B cell (primary cell): Measurements from ENCODE around the gene GRHL3. TPM values are rescaled to one million over a fixed set of nuclear protein-coding genes. Genes with fewer than 3 reads are reported as not detected.

Experiments
- ATAC-seq: fragments of 200-7000 bp; cut with Tn5 transposase; one replicate; pipeline ENCODE4 v1.10.0; 2021; ENCODE audit warnings: low read depth, mild to moderate bottlenecking, moderate number of reproducible peaks, moderate library complexity
- CTCF ChIA-PET: fragments of 350-600 bp; sonication (Branson Sonifier 250); formaldehyde crosslinking; loops from one replicate; lab custom pipeline; 2021; ENCODE audit warnings: antibody characterized with exemption, inconsistent platforms; lab: Charles Lee
- POLR2A ChIA-PET: fragments of 350-600 bp; sonication (Branson Sonifier 250); formaldehyde crosslinking; loops from one replicate; lab custom pipeline; 2021; ENCODE audit warnings: antibody characterized with exemption; lab: Charles Lee
- DNase-seq: peaks from one replicate; pipeline ENCODE4 v3.0.0; 2013
- H2AFZ ChIP-seq: 2 replicates; pipeline ENCODE4 v1.6.1; 2012; ENCODE audit warnings: mild to moderate bottlenecking, low read depth, low read length; ENCODE audit not compliant: insufficient read depth, poor library complexity, severe bottlenecking
- H3K27ac ChIP-seq, 2 donors: 1 replicate in 1 of 2; 2 replicates in 1 of 2; pipeline ENCODE4 v1.5.1; 2012 to 2013; ENCODE audit warnings: low read length in 2 of 2, mild to moderate bottlenecking in 2 of 2, moderate library complexity in 1 of 2
- H3K27me3 ChIP-seq, 4 experiments: fragments of 200-600 bp in 1 of 4; sonication (generic) in 1 of 4; replicated peaks in 1 of 4; 1 replicate in 2 of 4; 2 replicates in 2 of 4; pipeline versions ENCODE4 v1.6.1 to v1.7.0; 2013 to 2016; ENCODE audit warnings: low read length in 3 of 4, mild to moderate bottlenecking in 2 of 4, mixed read lengths in 1 of 4, moderate library complexity in 1 of 4; ENCODE audit not compliant: insufficient read depth in 4 of 4, control insufficient read depth in 3 of 4; ENCODE audit errors: control extremely low read depth in 1 of 4
- H3K36me3 ChIP-seq, 2 experiments: replicated peaks in 1 of 2; 1 replicate in 1 of 2; 2 replicates in 1 of 2; pipeline versions ENCODE4 v1.6.1 to v1.7.1; 2013; ENCODE audit warnings: low read length in 1 of 2; ENCODE audit not compliant: insufficient read depth in 2 of 2, control insufficient read depth in 1 of 2; ENCODE audit errors: control extremely low read depth in 1 of 2, extremely low read depth in 1 of 2
- H3K4me1 ChIP-seq, 2 donors: fragments of 200-600 bp in 1 of 2; sonication (generic) in 1 of 2; 1 replicate in 1 of 2; 2 replicates in 1 of 2; pipeline versions ENCODE4 v1.5.1 to v1.6.1; 2013 to 2017; ENCODE audit warnings: low read length in 2 of 2; ENCODE audit not compliant: control insufficient read depth in 2 of 2, insufficient read depth in 2 of 2
- H3K4me2 ChIP-seq: replicated peaks from 2 replicates; pipeline ENCODE3; 2012; ENCODE audit warnings: mild to moderate bottlenecking, low read depth, low read length; ENCODE audit not compliant: poor library complexity, severe bottlenecking
- H3K4me3 ChIP-seq, 5 experiments: fragments of 200-600 bp in 1 of 5; sonication (generic) in 1 of 5; 1 replicate in 3 of 5; 2 replicates in 2 of 5; pipeline versions ENCODE4 v1.5.1 to v1.7.0; 2011 to 2016; ENCODE audit warnings: low read length in 4 of 5, mild to moderate bottlenecking in 4 of 5, low read depth in 2 of 5, control low read depth in 1 of 5, moderate library complexity in 1 of 5; ENCODE audit not compliant: insufficient read depth in 1 of 5; ENCODE audit errors: control extremely low read depth in 1 of 5, extremely low read depth in 1 of 5
- H3K79me2 ChIP-seq: fragments of 200-600 bp; sonication (generic); one replicate; pipeline ENCODE4 v1.6.0; 2016; ENCODE audit warnings: low read length; ENCODE audit not compliant: control insufficient read depth, insufficient read depth
- H3K9ac ChIP-seq: fragments of 200-600 bp; sonication (generic); 2 replicates; pipeline ENCODE4 v1.6.1; 2017; ENCODE audit warnings: mild to moderate bottlenecking, low read length, moderate library complexity
- H3K9me3 ChIP-seq, 3 donors: one replicate each; pipeline versions ENCODE4 v1.6.1 to v1.7.1; 2013; ENCODE audit warnings: low read length in 2 of 3; ENCODE audit not compliant: control insufficient read depth in 2 of 3, insufficient read depth in 1 of 3; ENCODE audit errors: control extremely low read depth in 1 of 3
- H4K20me1 ChIP-seq: 2 replicates; pipeline ENCODE4 v1.6.0; 2012; ENCODE audit warnings: mild to moderate bottlenecking, low read length; ENCODE audit not compliant: insufficient read depth, control insufficient read depth, poor library complexity, severe bottlenecking
- H3K27ac Mint-ChIP-seq: one replicate; pipeline ENCODE4 v1.8.0; 2021; ENCODE audit warnings: mixed read lengths
- H3K27me3 Mint-ChIP-seq: one replicate; pipeline ENCODE4 v1.8.0; 2021; ENCODE audit warnings: mixed read lengths
- H3K4me1 Mint-ChIP-seq: one replicate; pipeline ENCODE4 v1.8.0; 2021; ENCODE audit warnings: mixed read lengths
- H3K4me3 Mint-ChIP-seq: one replicate; pipeline ENCODE4 v1.8.0; 2021; ENCODE audit warnings: mixed read lengths
- H3K9me3 Mint-ChIP-seq: one replicate; pipeline ENCODE4 v1.8.0; 2022; ENCODE audit warnings: mixed read lengths; ENCODE audit not compliant: insufficient read depth
- EZH2 ChIP-seq: IDR thresholded peaks from 2 replicates; pipeline ENCODE4 v1.6.1; 2012; ENCODE audit warnings: borderline replicate concordance, low read depth, mild to moderate bottlenecking, moderate library complexity, low read length; ENCODE audit not compliant: insufficient read depth, poor library complexity, severe bottlenecking
- WGBS: methylation state at CpG from one replicate; pipeline ENCODE4 v1.1.5; 2013; ENCODE audit warnings: missing lambda C conversion rate; ENCODE audit not compliant: insufficient coverage; 5-methylcytosine and 5-hydroxymethylcytosine counted together
- intact Hi-C: fragments of 100-400 bp; cut with micrococcal nuclease; formaldehyde crosslinking; loops from one replicate; pipeline ENCODE4 v1.10.0; 2022
- polyA plus RNA-seq: library from polyadenylated mRNA; depleted of rRNA; stranded (reverse); fragments of >200 nt; gene quantifications from 2 replicates; pipeline ENCODE4 v1.2.3, GENCODE V29; 2012
- total RNA-seq, 2 donors: library from RNA; stranded (reverse); fragments of 120-200 nt in 1 of 2; gene quantifications; 1 replicate in 1 of 2; 2 replicates in 1 of 2; pipeline versions ENCODE4 v1.2.3 to v1.2.4, GENCODE V29; 2013 to 2022
- TF ChIP-seq, protein P1 (sequence below): fragments of 200-600 bp; IDR thresholded peaks from one replicate; pipeline ENCODE4 v1.8.0; 2022; ENCODE audit warnings: antibody characterized with exemption, mild to moderate bottlenecking

Gene GRHL3
- total and polyA plus RNA-seq, 2 donors (not counting 1 experiment from before 2014, with no cell fraction given): not detected

DNA sequence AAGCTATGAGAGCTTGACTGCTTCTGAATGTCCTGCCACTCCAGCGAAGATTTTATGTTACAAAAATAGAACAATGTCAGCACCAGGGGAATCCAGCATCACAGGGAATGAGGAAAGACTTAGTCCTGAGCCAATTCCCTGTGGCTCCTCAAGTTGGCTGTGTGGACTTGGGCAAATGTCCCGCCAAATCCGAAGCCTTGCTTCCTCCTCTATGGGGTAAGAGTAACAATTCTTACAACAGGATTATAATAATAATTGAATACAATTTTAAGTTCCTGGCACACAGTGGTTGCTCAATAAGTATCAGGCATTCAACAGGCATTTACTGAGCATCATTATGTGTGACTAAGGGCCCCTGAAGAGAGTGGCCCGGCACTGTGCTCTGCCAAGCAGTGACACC lies 50.0 kb downstream of the GRHL3 start:
- no peak overlapping the region for H3K9ac ChIP-seq
- no peak for TF ChIP-seq EZH2
- TF ChIP-seq, protein P1, sequence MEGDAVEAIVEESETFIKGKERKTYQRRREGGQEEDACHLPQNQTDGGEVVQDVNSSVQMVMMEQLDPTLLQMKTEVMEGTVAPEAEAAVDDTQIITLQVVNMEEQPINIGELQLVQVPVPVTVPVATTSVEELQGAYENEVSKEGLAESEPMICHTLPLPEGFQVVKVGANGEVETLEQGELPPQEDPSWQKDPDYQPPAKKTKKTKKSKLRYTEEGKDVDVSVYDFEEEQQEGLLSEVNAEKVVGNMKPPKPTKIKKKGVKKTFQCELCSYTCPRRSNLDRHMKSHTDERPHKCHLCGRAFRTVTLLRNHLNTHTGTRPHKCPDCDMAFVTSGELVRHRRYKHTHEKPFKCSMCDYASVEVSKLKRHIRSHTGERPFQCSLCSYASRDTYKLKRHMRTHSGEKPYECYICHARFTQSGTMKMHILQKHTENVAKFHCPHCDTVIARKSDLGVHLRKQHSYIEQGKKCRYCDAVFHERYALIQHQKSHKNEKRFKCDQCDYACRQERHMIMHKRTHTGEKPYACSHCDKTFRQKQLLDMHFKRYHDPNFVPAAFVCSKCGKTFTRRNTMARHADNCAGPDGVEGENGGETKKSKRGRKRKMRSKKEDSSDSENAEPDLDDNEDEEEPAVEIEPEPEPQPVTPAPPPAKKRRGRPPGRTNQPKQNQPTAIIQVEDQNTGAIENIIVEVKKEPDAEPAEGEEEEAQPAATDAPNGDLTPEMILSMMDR: no peak
- POLR2A ChIA-PET: no interaction called here
- no peaks in the 10 kb centered on the region for H3K27me3 Mint-ChIP-seq
- ATAC-seq (no peak), DNase-seq (no peak)
- 100% methylated on average over 1 of the region's 4 CpGs for WGBS
- H4K20me1 ChIP-seq: no peaks in the 10 kb centered on the region
- H3K4me3 ChIP-seq: no peak overlapping the region
- intact Hi-C loops: no loop called here
- CTCF ChIA-PET: interaction anchor here (1.0 to 1.6 kb wide), 2 partner anchors 22 to 170 kb away, joined by 3 to 5 read pairs; no protein-coding TSS in a partner anchor
- no peaks in the 10 kb centered on the region for H3K36me3 ChIP-seq
- H3K4me1 Mint-ChIP-seq: peaks cover 21% of the 10 kb centered on the region
- H2AFZ ChIP-seq: no peak overlapping the region
- H3K9me3 Mint-ChIP-seq: no peaks in the 10 kb centered on the region
- no peak overlapping the region for H3K27ac Mint-ChIP-seq
- no peaks in the 10 kb centered on the region for H3K79me2 ChIP-seq
- peaks cover 21 to 24% of the 10 kb centered on the region in 2 donors for H3K4me1 ChIP-seq
- no peaks in the 10 kb centered on the region for H3K27me3 ChIP-seq
- no peak overlapping the region for H3K4me2 ChIP-seq
- H3K9me3 ChIP-seq: no peaks in the 10 kb centered on the region
- H3K4me3 Mint-ChIP-seq: no peak overlapping the region
- no peak overlapping the region for H3K27ac ChIP-seq

DNA sequence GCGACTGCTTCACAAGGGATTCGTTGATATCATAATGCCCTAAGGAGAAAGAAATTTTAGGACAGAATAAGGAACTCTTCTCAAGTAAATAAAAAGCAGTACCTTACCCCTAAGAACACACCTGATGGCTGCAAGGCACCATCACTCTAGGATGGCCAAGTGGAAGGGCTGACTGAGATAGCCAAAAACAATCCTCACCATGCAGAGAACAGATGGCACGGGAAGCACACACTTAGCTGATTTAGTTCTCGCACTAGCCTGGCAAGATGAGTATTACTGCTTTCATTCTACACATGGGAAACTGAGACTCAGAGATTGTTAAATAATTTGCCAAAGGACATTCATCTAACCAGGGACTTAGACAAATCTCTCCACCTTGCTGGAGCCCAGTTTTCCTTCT lies 50.6 kb downstream of the GRHL3 start:
- Histone ChIP-seq H2AFZ (no peak overlapping the region), H3K79me2 (no peaks in the 10 kb centered on the region), H3K9ac (no peak overlapping the region), H4K20me1 (no peaks in the 10 kb centered on the region), H3K9me3 (no peaks in the 10 kb centered on the region), H3K4me1 (peaks cover 21 to 24% of the 10 kb centered on the region in 2 donors), H3K27me3 (no peaks in the 10 kb centered on the region), H3K36me3 (no peaks in the 10 kb centered on the region), H3K4me2 (no peak overlapping the region), H3K27ac (no peak overlapping the region), H3K4me3 (no peak overlapping the region)
- ATAC-seq: no peak
- Mint-ChIP-seq H3K27me3 (no peaks in the 10 kb centered on the region), H3K4me3 (no peak overlapping the region), H3K9me3 (no peaks in the 10 kb centered on the region), H3K4me1 (peaks cover 21% of the 10 kb centered on the region), H3K27ac (no peak overlapping the region)
- 100% methylated on average over 1 of the region's 4 CpGs for WGBS
- intact Hi-C loops: loop anchor here (10.0 kb wide), 1 partner anchor 45 kb away; no protein-coding TSS in a partner anchor
- no peak for DNase-seq
- ChIA-PET CTCF (interaction anchor here (1.1 kb wide), 1 partner anchor 219 kb away, joined by 3 read pairs; no protein-coding TSS in a partner anchor), POLR2A (no interaction called here)
- TF ChIP-seq, protein P1: no peak
- TF ChIP-seq EZH2: no peak
